HG03159 (cell line): ENCODE results near the gene OLFM2.
"Not testable (repeated sequence)": the region's sequence is repeated elsewhere in the genome, so short reads cannot be mapped to it uniquely, and the experiment has no call there.

Experiments used
- ATAC-seq: cut with Tn5 transposase; IDR thresholded peaks from one replicate; pipeline ENCODE4 v1.9.1; 2021; ENCODE audit warnings: mild to moderate bottlenecking, moderate library complexity; ENCODE audit not compliant: unreplicated experiment

The OLFM2 gene

DNA sequence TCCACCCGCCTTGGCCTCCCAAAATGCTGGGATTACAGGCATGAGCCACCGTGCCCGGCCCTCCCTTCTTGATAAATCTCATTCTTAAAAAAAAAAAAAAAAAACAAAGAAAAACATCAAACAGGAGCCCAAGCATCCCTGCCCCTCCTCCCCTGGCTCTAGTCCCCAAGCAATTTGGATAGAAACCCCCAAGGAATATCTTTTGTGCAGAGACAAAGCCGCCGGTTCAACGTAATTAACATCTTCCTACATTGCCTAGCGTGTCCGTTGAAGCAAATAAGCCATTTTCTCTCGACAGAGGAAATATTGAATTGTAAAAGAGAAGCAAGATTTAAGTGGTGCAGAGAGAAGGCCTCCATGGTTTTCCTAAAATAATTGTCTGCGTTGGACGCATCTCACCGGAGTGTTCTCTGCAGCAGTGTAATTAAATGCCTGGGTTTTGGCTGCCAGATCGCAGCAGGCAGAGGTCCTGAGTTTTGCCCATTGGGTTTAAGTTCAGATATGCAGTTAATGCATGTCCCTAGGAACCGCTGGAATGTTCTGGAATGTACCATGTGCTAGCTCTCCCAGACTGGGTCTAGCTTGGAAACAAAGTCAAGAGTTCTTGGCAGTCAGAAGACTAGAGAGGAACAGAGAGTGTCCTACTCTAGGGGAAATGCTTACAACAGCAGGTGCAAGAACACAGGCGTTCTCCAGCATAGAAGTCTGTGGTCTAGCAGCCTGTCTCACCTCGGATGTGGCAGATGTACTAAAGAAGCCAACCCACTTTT lies 70.4 kb downstream of the OLFM2 start:
- no peak for ATAC-seq

- ATAC-seq: no peak
Measured at GRCh38 chr19:9863759-9864158, 72.6 kb downstream of the OLFM2 start.

- ATAC-seq: no peak
Measured at GRCh38 chr19:9862938-9863337, 73.4 kb downstream of the OLFM2 start.

DNA sequence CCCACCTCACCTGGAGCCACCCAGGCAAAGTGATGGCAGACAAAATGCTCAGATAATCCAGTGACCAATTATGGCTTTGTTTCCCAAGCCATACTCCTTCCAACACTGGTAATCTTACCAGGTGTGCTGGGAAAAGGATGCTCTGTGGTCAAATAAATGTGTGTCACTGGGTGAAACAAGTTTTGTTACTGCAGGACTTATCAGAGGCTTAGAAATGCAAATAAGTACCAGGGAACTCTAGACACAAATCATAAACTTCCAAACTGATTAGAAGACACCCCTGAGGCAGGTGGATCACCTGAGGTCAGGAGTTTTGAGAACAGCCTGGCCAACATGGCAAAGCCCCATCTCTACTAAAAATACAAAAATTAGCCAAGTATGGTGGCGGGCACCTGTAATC lies 74.8 kb downstream of the OLFM2 start:
- ATAC-seq: no peak

DNA sequence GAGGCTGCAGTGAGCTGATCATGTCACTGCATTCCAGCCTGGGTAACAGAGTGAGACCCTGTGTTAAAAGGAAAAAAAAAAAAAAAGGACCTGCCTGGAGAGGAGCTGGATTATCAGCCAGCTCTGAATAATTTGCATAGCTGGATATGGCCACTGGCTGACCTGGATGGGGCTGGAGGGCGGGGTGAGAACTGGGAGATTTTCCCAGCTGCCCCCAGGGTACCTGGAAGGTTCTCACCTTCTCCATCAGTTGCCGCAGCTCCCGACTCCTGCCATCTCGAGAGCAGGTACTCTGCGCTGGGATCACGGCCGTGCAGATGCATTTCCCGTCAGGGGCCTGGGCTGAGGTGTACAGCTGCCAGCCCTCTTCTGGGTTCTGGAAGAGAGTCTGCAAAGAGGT lies 75.9 kb downstream of the OLFM2 start:
- no peak for ATAC-seq

DNA sequence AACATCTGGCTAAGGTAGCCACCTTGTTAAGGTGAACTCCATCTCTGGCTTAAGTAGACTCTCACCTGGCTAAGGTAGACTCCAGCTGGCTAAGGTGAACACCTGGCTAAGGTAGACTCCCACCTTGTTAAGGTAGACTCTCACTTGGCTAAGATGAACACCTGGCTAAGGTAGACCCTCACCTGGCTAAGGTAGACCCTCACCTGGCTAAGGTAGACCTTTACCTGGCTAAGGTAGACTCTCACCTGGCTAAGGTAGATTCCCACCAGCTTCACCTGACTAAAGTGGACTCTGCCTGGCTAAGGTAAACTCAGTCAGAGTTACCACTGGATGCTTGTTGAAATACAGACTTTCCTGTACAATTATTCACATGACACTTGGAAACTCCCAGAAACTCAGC lies 77.5 kb downstream of the OLFM2 start:
- ATAC-seq: no peak

DNA sequence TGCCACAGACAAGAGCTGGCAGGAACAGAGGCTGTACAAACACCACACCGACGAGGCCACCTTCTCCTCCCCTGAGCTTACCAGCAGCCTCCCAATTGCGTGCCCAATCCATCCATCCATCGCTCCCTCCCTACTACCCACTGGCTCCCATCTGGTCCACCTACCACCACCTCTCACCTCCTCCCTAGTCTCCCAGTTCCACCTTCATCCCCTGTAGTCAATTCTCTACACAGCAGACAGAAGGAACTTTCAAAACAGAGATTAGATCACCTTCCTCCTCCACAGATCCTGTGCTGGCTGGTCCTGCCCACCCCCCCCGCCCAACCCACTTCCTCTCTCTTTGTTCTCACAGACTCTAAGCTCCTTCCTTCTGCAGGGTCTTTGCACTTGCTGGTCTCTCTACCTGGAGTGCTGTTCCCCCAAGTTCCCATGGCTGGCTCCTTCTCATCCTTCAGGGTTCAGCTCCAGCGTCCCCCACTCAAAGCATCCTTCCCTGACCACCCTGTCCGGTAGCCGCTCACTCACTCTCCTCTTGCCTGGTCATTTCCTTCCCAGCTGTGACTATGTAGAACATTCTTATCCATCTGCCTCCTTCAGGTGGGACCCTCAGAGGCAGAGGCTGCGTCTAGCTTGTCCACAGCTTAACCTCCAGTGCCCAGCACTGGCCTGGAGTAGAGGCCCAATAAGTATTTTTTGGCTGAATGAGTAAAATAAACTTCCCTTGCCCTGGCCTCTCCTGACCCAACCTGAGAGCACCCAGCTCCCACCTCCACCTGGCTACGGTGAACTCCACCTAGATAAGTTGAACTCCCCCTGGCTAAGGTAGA lies 78.2 kb downstream of the OLFM2 start:
- ATAC-seq: no peak

DNA sequence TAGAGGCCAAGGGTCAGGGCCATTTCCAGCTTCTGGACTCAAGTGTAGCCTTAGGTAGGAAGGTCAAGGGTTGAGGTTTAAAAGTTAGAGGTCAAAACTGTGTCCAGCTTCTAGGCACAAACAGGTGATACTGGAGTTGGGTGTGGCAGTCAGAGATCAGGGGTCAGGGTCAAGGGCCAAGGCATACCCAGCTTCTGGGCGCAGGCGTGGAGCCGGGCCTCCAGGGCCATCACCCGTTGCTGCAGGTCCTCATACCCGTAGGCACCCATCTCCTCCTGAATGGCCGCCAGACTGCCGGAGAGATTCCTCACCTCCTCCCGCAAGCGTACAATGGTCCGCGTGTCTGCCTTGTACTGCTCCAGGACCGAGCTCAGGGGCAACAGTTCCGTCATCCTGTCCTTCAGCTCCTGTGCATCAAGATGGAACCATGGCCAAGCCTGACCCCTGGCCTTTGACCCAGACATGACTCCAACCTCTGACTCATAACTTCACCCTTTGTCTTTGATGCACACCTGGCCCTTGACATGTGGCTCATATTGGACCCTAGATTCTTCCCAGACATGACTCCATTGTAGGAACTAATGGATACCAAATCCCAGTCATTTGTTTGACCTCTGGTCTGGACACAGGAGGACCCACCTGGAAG lies 79.1 kb downstream of the OLFM2 start:
- ATAC-seq: no peak

GRCh38 chr19:9856609-9857008 lies 79.7 kb downstream of the OLFM2 start:
- no peak for ATAC-seq

- ATAC-seq: no peak
Measured at GRCh38 chr19:9854282-9854846, 82.0 kb downstream of the OLFM2 start.

DNA sequence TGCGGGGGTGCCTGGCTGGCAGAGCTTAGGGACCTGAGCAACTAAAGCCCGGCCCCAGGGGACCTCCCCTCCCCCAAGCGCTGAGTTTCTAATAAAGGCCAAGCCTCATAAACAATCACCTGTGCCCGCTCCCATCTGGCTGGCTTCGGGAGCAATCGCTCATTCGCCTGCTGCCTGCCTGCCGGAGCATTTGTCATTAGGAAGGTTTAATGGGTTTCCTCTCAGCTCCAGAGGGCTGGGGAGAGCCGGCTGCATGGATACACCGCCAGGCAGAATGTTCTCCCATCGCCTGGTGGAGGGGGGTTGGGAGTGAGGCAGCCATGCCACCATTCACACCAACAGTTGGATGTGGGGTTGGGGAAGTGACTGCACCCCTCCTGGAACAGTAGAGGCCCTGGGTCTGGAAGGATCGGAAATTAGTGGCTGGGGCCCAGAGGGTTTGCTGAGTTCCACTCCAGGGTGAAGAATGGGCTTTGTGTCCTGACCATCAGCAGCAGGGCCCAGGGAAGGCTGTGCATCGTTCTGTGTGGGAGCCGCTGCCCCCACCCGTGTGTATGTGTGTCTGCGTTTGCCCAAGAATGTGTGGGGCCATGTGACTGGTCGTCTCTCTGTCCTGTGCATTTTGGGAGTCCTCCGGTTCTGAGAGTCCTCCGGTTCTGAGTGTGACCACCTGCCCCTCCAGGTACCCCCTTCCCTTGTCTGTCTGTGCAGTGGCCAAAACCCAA lies 85.9 kb downstream of the OLFM2 start:
- ATAC-seq: no peak

GRCh38 chr19:9849791-9850190 lies 86.5 kb downstream of the OLFM2 start:
- ATAC-seq: no peak

DNA sequence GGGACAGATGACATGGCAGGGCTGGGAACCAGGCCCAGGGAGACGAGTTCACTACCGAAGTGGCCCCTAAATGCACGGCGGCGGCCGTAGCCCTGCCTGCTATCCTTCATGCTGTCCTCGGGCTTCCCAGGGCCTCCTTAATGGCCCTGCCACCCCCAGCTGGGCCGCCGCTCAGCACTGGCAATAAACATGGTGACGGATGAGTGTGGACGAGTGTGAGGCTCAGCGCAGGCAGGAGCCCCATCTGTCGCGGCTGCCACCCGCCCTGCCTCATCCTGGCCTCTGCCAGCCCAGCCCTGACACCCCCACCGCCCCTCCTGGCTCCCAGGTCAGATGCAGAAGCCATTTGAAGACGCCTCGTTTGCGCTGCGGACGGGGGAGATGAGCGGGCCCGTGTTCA lies 87.6 kb downstream of the OLFM2 start:
- no peak for ATAC-seq

DNA sequence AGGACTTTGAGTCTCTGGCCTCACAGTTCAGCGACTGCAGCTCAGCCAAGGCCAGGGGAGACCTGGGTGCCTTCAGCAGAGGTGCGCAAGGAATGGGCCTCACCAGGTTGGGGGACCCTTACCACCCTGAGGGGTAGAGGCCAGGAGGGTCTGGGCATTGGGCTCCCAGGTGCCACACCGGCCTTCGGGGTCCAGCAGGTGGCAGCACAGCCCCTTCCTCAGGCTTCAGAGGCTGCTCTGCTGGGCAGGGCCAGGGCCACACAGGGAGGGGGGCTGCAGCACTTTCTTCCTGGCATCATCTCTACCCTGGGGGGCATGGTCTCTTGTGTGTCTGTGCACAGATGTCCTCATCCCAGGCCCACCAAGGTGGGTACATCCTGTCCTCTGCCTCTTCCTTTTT lies 88.3 kb downstream of the OLFM2 start:
- ATAC-seq: no peak

- ATAC-seq: no peak
Measured at GRCh38 chr19:9847087-9847671, 89.1 kb downstream of the OLFM2 start.

- ATAC-seq: not testable (repeated sequence)
Measured at GRCh38 chr19:9843626-9844273, 92.6 kb downstream of the OLFM2 start.

DNA sequence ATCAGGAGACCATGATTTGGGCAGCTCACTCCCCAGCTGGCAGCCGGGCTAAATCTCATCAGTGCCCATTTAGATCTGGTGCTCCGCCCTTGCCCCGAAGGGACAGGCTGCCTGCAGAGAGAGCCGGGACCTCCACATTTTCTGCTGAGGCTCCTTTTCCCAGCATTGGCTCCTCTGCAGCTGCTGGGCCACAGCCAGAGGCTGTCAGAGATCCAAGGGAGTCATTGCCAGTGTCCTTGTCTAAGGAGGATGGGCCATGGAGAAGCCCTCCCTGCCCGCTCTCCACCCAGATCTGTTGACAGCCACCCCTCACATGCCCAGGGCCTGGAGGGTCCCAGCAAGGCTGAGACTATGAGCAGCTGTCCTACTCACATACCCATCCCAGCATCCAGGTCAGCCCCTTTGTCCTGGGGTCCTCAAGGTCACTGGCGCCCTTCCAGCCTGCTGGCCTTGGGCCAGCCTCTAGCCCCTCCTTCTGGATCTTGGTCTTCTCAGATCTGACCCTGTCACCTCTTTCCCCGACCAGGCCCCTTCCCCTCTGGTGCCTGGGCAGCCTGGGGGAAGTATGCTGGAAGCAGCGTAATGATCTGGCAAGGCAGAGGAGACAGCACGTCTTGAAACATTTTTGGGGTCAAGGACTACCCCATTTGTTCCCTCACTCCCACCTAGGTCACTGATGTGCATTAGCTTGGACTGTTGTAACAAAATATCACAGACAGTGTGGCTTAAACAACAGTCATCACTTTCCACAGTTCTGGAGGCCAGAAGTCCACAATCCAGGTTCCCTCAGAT lies 93.3 kb downstream of the OLFM2 start:
- ATAC-seq: no peak

GRCh38 chr19:9839415-9839814 lies 96.9 kb downstream of the OLFM2 start:
- ATAC-seq: no peak

DNA sequence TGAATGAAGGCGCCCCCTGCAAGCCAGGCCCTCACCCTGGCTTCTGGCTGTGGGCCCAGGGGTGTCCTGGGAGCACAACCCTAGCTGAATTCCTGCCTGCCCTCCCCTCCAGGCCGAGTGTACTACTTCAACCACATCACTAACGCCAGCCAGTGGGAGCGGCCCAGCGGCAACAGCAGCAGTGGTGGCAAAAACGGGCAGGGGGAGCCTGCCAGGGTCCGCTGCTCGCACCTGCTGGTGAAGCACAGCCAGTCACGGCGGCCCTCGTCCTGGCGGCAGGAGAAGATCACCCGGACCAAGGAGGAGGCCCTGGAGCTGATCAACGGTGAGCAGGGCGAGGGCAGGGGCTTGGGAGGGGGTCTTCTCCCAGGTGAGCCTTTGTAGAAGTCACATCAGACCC lies 98.0 kb downstream of the OLFM2 start:
- no peak for ATAC-seq
